Activated naive CD8-positive, alpha-beta T cell (primary cell): ENCODE measurements around the gene IL6R.
"Not testable (repeated sequence)": the region's sequence is repeated elsewhere in the genome, so short reads cannot be mapped to it uniquely, and the experiment has no call there.

ENCODE experiments used
- H3K27ac Mint-ChIP-seq: one replicate; pipeline ENCODE4 v1.8.0; 2021; ENCODE audit warnings: mixed read lengths
- H3K27me3 Mint-ChIP-seq: one replicate; pipeline ENCODE4 v1.8.0; 2021; ENCODE audit warnings: mixed read lengths
- H3K36me3 Mint-ChIP-seq: one replicate; pipeline ENCODE4 v1.8.0; 2021; ENCODE audit warnings: mixed read lengths
- H3K4me1 Mint-ChIP-seq: one replicate; pipeline ENCODE4 v1.8.0; 2021; ENCODE audit warnings: low read depth, mixed read lengths
- H3K4me3 Mint-ChIP-seq: one replicate; pipeline ENCODE4 v1.8.0; 2021; ENCODE audit warnings: mild to moderate bottlenecking, mixed read lengths
- H3K9me3 Mint-ChIP-seq: one replicate; pipeline ENCODE4 v1.8.0; 2021; ENCODE audit warnings: low read depth, mixed read lengths

Gene IL6R

DNA sequence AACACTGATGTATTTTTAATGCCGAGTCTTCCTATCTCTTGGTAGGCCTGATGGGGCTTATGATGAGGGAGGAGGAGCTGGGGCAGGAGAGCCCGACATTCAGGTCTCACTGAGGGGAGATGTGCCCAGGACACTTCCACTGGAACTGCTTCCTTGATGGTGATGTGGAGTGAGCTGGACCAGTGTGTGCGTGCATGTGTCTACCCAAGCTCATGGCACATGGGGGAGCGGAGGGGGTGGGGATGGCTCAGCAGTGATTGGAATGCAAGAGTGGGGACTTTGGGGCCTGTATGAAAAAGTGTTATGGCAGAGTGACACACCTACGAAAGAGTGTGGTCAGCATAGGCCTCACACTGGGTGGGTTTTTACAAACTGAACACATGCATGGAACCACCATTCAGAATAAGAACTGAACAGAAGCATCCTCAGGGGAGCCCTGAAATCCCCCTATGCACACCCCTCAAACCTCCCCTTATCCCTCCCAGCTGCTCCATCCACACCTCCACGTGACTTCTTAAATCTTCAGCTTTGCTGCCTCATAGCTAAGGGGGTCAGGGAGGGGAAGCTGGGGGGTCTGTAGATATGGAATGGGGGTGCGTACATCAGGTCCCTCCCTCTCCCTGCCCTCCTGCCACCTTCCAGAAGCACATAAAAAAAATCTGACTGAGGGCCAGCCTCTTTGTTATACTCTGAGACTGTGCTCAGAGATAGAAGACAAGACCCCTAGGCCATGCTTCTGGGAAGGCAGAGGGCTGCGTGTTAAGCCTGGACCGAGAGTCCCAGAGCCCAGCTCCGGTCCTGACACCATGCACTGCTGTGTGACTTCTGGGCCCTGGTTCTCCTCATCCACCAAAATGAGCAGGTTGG is 11.6 kb downstream of the IL6R start:
- peaks cover 63% of the 10 kb centered on the region for H3K4me1 Mint-ChIP-seq
- H3K27ac Mint-ChIP-seq = peak overlapping the region; percentile 75
- H3K4me3 Mint-ChIP-seq = no peak overlapping the region
- H3K36me3 Mint-ChIP-seq = no peaks in the 10 kb centered on the region
- H3K9me3 Mint-ChIP-seq = no peaks in the 10 kb centered on the region
- H3K27me3 Mint-ChIP-seq = no peaks in the 10 kb centered on the region

GRCh38 chr1:154417338-154417608 is 12.1 kb downstream of the IL6R start:
- no peaks in the 10 kb centered on the region for H3K9me3 Mint-ChIP-seq
- peaks cover 66% of the 10 kb centered on the region for H3K4me1 Mint-ChIP-seq
- peak overlapping the region; percentile 75 for H3K27ac Mint-ChIP-seq
- H3K36me3 Mint-ChIP-seq = no peaks in the 10 kb centered on the region
- no peak overlapping the region for H3K4me3 Mint-ChIP-seq
- no peaks in the 10 kb centered on the region for H3K27me3 Mint-ChIP-seq

DNA sequence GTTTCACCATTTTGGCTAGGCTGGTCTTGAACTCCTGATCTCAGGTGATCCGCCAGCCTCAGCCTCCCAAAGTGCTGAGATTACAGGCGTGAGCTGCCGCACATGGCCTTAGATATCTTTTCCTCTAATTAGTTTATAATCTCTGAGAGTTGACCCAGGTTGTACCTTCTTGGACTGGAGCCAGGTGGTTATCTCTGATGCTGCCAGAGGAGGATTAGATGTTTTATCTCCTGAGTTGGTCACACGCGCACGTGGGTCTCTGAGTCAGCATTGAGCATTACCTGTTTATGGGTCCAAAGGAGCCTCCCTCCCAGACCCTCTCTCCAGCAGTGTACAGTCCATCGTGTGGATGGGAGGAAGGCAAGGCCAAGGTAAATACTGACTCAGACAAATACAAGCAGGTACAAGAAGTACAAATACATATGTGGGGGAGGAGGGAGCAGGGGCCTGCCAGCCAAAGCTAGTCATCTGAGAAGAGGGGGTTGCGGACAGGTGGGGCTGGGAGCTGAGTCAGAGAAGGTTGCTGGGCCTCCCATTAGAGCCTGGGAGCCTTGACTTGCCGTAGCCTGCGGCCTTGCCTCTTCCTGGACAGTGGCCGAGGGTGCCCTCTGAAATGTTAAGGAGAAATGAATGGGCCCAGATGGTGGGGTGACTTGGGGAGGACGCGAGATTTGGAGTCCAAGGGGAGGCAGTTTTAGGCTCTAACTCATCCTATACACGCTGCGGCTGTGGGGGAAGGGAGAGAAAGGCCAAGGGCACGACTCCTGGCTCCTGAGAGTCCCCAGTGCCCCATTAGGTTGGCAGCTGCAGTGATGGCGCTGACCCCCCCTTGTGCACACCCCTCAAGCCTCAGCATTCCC is 13.1 kb downstream of the IL6R start:
- Mint-ChIP-seq H3K27ac (peak overlapping the region; percentile 91), H3K36me3 (no peaks in the 10 kb centered on the region), H3K9me3 (no peaks in the 10 kb centered on the region), H3K27me3 (no peaks in the 10 kb centered on the region), H3K4me1 (peaks cover 71% of the 10 kb centered on the region), H3K4me3 (peak overlapping the region; percentile 65)

DNA sequence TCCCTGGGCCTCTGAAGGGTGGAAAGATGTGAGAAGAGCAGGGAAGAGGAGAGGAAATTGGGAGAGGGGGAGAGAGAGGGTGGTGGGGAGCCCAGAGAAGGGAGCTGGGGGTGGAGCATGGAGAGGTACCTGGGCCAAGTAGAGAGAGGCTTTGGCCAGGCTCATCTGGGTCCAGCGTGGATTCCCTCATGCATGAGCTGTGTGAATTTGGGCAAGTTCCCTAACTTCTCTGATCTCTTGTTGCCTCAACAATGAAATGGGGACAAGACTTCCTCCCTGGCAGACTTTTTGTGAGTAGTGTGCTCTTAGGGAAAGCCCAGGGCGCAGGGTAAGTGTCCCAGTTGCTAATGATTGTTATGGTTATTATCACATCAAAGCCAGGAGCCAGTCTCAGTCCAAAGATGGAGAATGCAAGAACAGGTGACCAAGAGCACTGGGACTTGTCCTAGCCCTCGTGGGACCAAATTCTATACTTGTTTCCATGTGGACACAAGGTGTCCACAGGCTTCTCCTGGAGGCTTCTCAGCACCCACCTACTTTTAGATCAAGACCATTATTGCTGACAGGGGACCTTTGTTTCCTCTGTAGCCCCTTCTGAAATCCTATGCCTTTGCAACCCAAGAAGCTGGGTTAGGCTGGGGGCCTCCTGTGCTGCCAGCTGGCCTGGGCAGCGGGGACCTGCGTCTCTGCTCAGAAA is 13.9 kb downstream of the IL6R start:
- H3K4me1 Mint-ChIP-seq = peaks cover 72% of the 10 kb centered on the region
- peak overlapping the region; percentile 95 for H3K27ac Mint-ChIP-seq
- no peaks in the 10 kb centered on the region for H3K36me3 Mint-ChIP-seq

GRCh38 chr1:154419620-154420571 is 14.8 kb downstream of the IL6R start:
- H3K36me3 Mint-ChIP-seq = no peaks in the 10 kb centered on the region

More for the DNA sequence above, 13.9 kb downstream of the IL6R start:
- Mint-ChIP-seq H3K4me3 (peak overlapping the region; percentile 79), H3K27me3 (no peaks in the 10 kb centered on the region), H3K9me3 (no peaks in the 10 kb centered on the region)

DNA sequence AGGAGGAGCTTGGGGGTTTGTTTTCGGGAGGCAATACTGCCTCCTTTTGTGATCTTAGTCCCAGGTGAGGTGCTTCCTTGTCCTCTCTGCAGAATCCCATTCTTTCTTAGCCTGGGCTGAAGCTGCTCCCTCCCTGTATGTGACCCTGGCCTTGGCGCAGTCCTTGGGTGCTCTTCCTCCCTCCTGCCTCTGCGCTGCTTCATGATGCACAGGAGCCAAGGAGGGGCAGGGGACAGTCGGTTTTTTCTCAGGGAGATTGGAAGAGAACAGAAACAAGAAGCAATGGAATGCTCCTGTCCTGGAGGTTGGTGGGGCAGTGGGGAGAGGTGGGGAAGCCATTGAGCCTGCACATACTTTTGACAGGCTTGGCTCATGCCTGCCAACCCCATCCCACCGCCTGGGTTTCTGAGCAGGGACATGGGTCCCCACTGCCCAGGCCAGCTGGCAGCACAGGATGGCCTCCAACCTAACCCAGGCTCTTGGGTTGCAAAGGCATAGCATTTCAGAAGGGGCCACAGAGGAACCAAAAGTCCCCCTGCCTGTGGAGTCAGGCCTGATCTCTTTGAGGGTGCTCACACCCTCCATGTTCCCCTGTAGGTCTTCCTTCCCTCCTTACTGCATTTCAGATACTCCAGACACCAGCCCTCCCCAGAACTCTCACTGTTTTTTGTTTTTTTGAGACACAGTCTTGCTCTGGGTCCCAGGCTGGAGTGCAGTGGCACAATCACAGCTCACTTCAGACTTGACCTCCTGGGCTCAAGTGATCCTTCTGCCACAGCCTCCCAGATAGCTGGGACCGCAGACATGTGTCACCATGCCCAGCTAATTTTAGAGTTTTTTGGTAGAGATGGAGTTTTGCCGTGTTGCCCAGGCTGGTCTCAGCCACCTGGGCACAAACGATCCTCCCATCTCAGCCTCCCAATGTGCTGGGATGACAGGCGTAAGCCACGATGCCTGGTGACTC is 16.1 kb downstream of the IL6R start:
- Mint-ChIP-seq H3K27me3 (no peaks in the 10 kb centered on the region), H3K4me1 (peaks cover 76% of the 10 kb centered on the region), H3K9me3 (no peaks in the 10 kb centered on the region), H3K36me3 (no peaks in the 10 kb centered on the region), H3K4me3 (no peak overlapping the region), H3K27ac (peak overlapping the region; percentile 80)

More at GRCh38 chr1:154419620-154420571, 14.8 kb downstream of the IL6R start:
- H3K27ac Mint-ChIP-seq = peak overlapping the region; percentile 95
- no peaks in the 10 kb centered on the region for H3K27me3 Mint-ChIP-seq
- H3K9me3 Mint-ChIP-seq = no peaks in the 10 kb centered on the region
- peak overlapping the region; percentile 79 for H3K4me3 Mint-ChIP-seq
- H3K4me1 Mint-ChIP-seq = peaks cover 72% of the 10 kb centered on the region

- H3K4me1 Mint-ChIP-seq = peaks cover 73% of the 10 kb centered on the region
- peak overlapping the region; percentile 7 for H3K27ac Mint-ChIP-seq
- H3K9me3 Mint-ChIP-seq = not testable (repeated sequence)
Measured at GRCh38 chr1:154422049-154422448, 16.9 kb downstream of the IL6R start.

DNA sequence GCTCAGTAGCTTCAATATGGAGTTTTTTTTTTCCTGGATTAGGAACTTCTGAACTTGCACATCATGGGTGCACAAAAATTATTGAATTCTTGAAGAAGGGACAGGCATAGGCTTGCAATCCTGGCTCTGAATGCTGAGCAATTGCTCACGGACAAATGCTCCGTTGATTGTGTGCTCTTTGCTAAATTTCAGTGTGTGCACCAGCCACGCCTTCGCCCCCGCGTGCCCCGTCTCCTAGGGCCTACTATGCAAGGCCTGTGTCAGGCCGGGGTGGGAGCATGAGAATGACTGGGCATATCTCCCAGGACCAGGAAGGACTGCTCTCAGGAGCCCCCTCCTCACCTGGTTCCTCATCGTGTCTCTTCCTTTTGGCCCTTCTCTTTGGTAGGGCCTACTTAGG is 17.4 kb downstream of the IL6R start:
- H3K4me3 Mint-ChIP-seq = no peak overlapping the region
- H3K27me3 Mint-ChIP-seq = no peaks in the 10 kb centered on the region
- no peaks in the 10 kb centered on the region for H3K9me3 Mint-ChIP-seq
- peak overlapping the region; percentile 51 for H3K27ac Mint-ChIP-seq
- H3K4me1 Mint-ChIP-seq = peaks cover 74% of the 10 kb centered on the region
- no peaks in the 10 kb centered on the region for H3K36me3 Mint-ChIP-seq

More at GRCh38 chr1:154422049-154422448, 16.9 kb downstream of the IL6R start:
- not testable (repeated sequence) for H3K4me3 Mint-ChIP-seq, H3K36me3 Mint-ChIP-seq, H3K27me3 Mint-ChIP-seq

- Mint-ChIP-seq H3K4me3 (no peak overlapping the region), H3K27me3 (no peaks in the 10 kb centered on the region), H3K9me3 (no peaks in the 10 kb centered on the region), H3K36me3 (peaks cover under 1% of the 10 kb centered on the region), H3K27ac (peak overlapping the region; percentile 11), H3K4me1 (peaks cover 69% of the 10 kb centered on the region)
Measured at GRCh38 chr1:154423304-154423987, 18.3 kb downstream of the IL6R start.

DNA sequence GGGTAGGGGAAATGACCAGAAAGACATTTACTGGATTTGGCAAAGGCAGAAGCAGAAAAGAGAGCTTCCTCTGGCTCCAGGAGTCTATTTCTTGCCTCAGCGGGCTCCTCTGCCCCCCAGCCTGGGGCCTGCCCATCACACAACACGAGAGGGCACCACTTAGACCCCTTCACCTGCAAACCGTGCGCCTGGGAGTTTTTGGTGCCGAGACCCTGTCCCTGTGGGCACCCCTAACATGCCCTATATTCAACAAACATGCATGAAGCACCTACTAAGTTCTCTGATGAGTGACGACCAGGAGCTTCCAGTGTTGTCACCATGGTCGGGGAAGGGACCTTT is 18.8 kb downstream of the IL6R start:
- Mint-ChIP-seq H3K27ac (peak overlapping the region; percentile 17), H3K4me1 (peaks cover 66% of the 10 kb centered on the region), H3K36me3 (peaks cover 2% of the 10 kb centered on the region), H3K27me3 (no peaks in the 10 kb centered on the region), H3K4me3 (no peak overlapping the region), H3K9me3 (no peaks in the 10 kb centered on the region)

- H3K4me3 Mint-ChIP-seq = no peak overlapping the region
- no peaks in the 10 kb centered on the region for H3K27me3 Mint-ChIP-seq
- H3K9me3 Mint-ChIP-seq = no peaks in the 10 kb centered on the region
- no peak overlapping the region for H3K27ac Mint-ChIP-seq
- peaks cover 56% of the 10 kb centered on the region for H3K4me1 Mint-ChIP-seq
- H3K36me3 Mint-ChIP-seq = peaks cover 2% of the 10 kb centered on the region
Measured at GRCh38 chr1:154425172-154425571, 20.0 kb downstream of the IL6R start.

DNA sequence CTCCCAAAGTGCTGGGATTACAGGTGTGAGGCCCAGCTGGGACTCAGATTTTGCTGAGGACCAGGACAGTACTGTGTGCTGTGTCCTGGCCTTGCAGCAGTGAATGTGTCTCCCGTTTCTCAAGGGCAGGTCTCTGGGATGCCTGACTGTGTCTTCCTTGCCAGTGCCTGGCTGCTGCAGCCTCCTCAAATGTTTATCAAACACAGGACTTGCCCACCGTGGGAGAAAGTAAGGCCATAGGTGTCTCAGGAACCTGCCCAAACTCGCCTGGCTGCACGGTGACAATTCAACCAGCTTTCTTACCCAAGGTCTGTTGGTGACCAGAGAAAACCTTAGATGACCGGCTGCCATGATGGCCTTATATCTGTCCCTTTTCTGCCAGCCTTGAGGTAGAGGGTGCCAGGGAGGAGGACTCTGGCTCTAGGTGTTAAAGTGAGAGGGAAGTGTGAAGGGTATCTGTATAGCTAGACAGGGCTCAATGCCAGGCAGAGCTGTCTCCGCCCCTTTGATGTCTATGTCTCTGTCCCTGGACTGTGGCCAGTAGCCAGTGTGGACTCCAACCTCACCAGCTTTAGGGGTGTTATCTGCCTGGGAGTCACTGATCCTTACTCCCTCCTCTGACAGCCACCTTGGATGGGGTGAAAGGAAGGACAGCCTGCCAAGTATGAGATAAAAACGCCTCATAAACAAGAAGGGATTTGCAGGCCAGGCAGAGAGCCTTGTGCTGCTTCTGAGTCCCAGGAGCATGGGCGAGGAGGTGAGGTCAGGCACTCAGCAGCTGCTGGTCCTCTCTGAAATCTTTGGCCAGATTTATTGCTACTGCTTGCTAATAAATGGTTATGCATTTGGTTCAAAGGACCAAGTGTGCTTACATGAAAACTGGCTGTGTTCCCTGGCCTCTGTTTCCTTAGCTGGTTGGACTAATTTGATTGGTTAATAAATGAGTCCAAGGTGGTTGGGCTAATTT is 22.3 kb downstream of the IL6R start:
- no peak overlapping the region for H3K4me3 Mint-ChIP-seq
- H3K27ac Mint-ChIP-seq = no peak overlapping the region
- no peaks in the 10 kb centered on the region for H3K27me3 Mint-ChIP-seq
- peaks cover 6% of the 10 kb centered on the region for H3K36me3 Mint-ChIP-seq
- H3K4me1 Mint-ChIP-seq = peaks cover 53% of the 10 kb centered on the region
- no peaks in the 10 kb centered on the region for H3K9me3 Mint-ChIP-seq
